22Rv1 (cell line): Measurements from ENCODE around the gene GANAB.
A peak's percentile ranks its signal among the peaks of the same experiment; 100 is the strongest.
"Not testable (repeated sequence)": the region's sequence is repeated elsewhere in the genome, so short reads cannot be mapped to it uniquely, and the experiment has no call there.

ENCODE experiments used
- H3K27ac ChIP-seq: fragments of 450-650 bp; 2 replicates; pipeline ENCODE4 v1.5.1; 2017
- ZFX ChIP-seq: fragments of 450-650 bp; IDR thresholded peaks from 2 replicates; pipeline ENCODE4 v1.6.1; 2017; ENCODE audit warnings: antibody characterized with exemption, borderline replicate concordance
- TF ChIP-seq, protein P1 (sequence below): fragments of 450-650 bp; IDR thresholded peaks from 2 replicates; pipeline ENCODE4 v1.5.1; 2017; ENCODE audit warnings: mild to moderate bottlenecking

GANAB gene

DNA sequence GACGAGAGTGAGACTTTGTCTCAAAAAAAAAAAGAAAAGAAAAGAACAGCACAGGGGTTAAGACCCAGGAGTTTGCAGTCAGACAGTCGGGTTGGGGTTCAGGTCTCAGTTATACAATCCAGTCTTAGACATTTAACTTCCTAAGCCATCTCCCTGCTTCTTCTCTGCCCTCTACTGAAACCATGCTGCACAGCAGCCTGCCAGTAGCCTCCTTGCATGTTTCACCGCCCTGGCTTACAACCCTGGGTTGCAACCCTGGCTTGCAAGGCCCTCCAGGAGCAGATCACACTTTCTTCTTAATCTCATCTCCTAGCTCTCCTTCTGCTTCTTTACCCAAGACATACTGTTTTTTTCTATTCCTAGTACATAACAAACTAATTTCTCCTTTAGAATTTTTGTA, 18.7 kb downstream of the GANAB start:
- no peak overlapping the region for H3K27ac ChIP-seq
- TF ChIP-seq, protein P1, sequence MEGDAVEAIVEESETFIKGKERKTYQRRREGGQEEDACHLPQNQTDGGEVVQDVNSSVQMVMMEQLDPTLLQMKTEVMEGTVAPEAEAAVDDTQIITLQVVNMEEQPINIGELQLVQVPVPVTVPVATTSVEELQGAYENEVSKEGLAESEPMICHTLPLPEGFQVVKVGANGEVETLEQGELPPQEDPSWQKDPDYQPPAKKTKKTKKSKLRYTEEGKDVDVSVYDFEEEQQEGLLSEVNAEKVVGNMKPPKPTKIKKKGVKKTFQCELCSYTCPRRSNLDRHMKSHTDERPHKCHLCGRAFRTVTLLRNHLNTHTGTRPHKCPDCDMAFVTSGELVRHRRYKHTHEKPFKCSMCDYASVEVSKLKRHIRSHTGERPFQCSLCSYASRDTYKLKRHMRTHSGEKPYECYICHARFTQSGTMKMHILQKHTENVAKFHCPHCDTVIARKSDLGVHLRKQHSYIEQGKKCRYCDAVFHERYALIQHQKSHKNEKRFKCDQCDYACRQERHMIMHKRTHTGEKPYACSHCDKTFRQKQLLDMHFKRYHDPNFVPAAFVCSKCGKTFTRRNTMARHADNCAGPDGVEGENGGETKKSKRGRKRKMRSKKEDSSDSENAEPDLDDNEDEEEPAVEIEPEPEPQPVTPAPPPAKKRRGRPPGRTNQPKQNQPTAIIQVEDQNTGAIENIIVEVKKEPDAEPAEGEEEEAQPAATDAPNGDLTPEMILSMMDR: no peak
- TF ChIP-seq ZFX: no peak

DNA sequence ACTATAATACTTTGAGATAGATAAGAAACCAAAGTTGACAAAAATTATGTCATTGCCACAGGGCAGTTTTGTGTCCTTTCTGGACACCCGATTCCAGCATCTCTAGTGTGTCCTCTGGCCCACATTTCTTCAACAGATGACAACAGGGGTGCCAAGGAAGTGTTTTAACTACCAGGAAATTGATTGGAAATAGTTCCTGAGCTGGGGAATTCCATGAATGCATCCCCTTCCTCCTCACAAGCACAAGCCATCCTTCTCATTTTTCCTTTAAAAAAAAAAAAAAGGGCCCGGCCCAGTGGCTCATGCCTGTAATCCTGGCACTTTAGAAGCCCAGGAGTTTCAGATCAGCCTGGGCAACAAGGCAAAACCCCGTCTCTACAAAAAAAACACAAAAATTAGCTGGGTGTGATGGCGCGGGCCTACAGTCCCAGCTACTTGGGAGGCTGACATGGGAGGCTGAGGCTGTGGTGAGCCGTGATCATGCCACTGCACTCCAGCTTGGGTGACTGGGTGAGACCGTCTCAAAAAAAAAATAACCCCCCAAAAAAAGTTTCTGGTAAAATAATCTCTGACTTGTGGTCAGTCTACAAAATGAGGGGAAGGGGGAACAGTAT, 23.8 kb downstream of the GANAB start:
- peak overlapping the region; percentile 89 for H3K27ac ChIP-seq
- TF ChIP-seq, protein P1: no peak
- no peak for TF ChIP-seq ZFX

DNA sequence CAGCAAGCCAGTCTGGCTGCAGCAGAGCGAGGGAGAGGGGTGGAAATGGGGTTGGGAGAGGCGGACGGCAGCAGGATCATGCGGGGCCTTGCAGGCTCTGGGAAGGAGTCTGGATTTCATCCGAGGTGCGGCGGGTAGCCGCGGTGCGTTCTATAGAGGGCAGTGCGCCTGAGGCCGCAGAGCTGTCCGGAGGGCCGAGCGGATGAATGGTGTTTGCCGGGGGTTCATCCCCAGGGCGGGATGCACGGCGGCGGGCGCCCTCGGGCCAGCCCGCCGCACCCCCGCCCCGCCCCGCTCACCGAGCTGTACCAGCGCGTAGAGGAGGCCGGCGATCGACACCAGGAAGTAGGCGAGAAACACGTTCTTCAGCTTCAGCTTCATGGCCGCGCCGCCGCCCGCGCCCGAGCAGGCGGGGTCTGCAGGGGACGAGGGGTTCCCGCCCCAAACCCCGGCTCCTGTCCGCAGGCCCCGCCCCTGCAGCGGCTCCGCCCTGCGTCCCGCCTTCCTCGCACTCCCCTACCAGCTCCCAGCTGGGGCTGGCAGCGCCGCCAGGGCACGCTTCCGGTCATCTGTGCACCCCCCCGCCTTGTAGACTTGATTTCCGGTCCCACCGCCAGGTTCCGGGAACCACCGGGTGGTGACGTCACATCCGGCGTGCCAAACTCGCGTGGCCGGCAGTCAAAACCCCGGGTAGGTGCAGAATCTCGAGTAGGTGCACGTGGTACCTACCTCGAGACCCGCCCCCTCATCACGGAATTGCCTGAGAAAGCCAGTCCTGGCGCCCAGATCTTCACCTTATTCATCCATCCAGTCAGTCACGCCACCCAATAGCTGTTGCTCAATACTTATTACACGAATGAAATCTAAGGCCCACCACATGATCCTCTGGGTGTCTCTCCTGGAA, 24.6 kb downstream of the GANAB start, which contains the start of gene B3GAT3:
Gene B3GAT3, minus strand, starts transcription at position 420 of the 904 bp plus-strand sequence. Its CDS starts 39 bp downstream, at position 381.
- peak within 1 kb of the TSS; percentile 89 for H3K27ac ChIP-seq
- TF ChIP-seq ZFX: no peak
- TF ChIP-seq, protein P1: no peak

DNA sequence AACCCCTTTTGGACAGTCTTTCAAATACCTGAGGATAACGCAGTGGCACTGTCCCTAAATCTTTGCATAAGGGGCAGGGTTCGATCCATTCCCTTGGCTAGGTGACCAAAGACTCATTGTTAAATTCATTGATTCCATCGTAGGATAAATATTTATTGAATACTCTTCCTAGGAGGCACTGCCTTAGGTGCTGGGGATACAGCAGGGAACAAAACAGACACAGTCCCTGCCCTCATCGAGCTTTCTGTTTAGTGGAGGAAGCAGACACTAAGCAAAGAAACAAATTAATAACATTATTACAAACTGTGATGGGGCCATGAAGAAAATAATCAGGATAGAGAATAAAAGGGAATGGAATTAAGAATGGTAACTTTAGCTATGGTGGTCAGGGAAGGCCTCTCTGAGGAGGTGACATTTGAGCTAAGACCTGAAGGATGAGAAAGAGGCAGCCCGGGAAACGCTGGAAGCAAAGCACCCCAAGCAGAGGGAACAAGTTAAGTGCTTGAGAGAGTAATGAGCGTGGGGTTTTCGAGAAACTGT, 25.3 kb downstream of the GANAB start:
- TF ChIP-seq ZFX: no peak
- TF ChIP-seq, protein P1: no peak
- peak overlapping the region; percentile 89 for H3K27ac ChIP-seq

DNA sequence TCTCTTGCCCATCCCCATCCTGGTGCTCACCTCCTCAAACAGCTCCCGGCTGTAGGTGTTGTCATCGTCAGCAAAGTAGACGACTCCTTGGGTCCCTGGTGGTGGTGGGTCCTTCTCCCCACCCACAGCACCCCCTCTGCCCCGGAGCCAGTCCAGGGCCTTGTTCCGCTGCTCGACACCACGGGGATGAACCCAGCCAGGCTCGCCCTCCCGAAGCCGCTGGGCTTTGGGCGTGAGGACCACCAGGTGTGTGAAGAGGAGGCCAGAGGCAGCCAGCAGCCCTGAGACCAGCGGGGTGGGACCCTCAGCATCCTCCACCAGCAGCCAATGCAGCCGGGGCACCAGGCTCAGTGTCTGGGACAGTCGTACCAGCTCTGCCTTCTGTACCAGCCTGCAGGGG, 29.5 kb downstream of the GANAB start:
- not testable (repeated sequence) for H3K27ac ChIP-seq

DNA sequence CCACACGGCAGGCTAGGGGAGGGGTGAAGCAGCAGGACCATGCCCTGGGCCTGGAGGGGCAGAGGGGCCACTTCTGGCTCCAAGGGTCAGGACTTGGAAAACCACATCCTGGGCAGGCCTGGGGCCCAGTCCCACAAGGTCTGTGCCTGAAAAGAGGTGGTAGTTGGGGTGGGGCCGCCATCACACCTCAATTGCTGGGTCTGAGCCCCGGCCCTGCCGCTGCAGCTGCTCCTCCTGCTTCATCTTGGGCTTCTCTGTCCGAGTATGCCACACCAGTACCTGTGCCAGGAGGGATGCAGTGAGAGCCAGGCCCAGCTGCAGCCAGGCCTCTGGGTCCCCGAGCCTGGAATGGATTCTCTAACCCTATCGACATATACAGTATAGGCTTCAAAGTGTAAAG, 30.9 kb downstream of the GANAB start:
- TF ChIP-seq, protein P1: no peak
- TF ChIP-seq ZFX: no peak
- H3K27ac ChIP-seq: peak overlapping the region; percentile 81

DNA sequence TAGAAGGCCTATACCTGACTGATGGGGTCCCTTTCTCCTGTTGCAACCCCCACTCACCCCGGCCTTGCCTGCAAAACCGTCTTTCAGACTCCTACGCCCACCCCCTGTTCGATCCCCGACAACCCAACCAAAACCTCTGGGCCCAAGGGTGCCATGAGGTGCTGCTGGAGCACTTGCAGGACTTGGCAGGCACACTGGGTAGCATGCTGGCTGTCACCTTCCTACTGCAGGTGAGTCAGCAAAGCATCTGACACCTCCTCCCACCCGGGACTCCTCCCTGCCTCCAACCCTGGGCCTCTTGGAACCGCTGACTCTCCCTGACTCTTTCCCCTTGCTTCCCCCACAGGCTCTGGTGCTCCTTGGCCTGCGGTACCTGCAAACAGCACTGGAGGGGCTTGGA, 32.1 kb downstream of the GANAB start:
- peak overlapping the region; percentile 81 for H3K27ac ChIP-seq

More for the DNA sequence above, 32.1 kb downstream of the GANAB start:
- TF ChIP-seq, protein P1: no peak
- TF ChIP-seq ZFX: no peak
